ENCODE measurements around the gene ME3. TPM values are rescaled to one million over a fixed set of nuclear protein-coding genes. Genes with fewer than 3 reads are reported as not detected.

The ME3 gene
- total RNA-seq, 1 experiment from 2014 or later, result 14.2 TPM

DNA sequence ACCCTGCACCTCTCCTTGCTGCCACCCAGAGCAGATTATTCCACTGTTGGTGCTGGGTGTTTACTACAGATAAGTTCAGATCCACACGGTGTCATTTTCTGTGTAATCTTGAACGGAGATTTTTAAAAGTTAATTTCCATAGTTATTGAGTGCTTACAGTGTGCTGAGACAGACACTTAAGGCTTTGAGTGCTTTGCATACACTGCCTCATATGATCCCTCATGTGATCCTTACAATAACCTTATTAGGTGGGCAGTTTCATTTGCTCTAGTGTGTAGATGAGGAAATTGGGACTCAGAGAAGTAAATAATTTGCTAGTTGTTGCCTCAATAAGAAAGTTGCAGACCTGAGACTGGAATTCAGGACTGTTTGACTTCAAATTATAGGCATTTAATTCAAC is 32.3 kb upstream of the ME3 start:
- Mint-ChIP-seq H3K4me3 (ENCODE audit: low read depth, unreplicated experiment) (no peak overlapping the region), H3K27me3 (ENCODE audit: unreplicated experiment) (no peaks in the 10 kb centered on the region), H3K9me3 (ENCODE audit: low read depth, unreplicated experiment) (no peaks in the 10 kb centered on the region), H3K36me3 (ENCODE audit: insufficient read depth, unreplicated experiment) (no peaks in the 10 kb centered on the region), H3K4me1 (ENCODE audit: low read depth, unreplicated experiment) (peaks cover 17% of the 10 kb centered on the region), H3K27ac (ENCODE audit: unreplicated experiment) (no peak overlapping the region)
- TF ChIP-seq, protein P1, sequence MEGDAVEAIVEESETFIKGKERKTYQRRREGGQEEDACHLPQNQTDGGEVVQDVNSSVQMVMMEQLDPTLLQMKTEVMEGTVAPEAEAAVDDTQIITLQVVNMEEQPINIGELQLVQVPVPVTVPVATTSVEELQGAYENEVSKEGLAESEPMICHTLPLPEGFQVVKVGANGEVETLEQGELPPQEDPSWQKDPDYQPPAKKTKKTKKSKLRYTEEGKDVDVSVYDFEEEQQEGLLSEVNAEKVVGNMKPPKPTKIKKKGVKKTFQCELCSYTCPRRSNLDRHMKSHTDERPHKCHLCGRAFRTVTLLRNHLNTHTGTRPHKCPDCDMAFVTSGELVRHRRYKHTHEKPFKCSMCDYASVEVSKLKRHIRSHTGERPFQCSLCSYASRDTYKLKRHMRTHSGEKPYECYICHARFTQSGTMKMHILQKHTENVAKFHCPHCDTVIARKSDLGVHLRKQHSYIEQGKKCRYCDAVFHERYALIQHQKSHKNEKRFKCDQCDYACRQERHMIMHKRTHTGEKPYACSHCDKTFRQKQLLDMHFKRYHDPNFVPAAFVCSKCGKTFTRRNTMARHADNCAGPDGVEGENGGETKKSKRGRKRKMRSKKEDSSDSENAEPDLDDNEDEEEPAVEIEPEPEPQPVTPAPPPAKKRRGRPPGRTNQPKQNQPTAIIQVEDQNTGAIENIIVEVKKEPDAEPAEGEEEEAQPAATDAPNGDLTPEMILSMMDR (IDR thresholded peaks at IDR 0.05; ENCODE audit: unreplicated experiment), result no peak
- no peak for DNase-seq
- CTCF ChIA-PET, result no interaction called here
- intact Hi-C loops (cut with micrococcal nuclease; ENCODE audit: unreplicated experiment), result no loop called here
- BruUV-seq (replicated peaks), result no TSS peak

DNA sequence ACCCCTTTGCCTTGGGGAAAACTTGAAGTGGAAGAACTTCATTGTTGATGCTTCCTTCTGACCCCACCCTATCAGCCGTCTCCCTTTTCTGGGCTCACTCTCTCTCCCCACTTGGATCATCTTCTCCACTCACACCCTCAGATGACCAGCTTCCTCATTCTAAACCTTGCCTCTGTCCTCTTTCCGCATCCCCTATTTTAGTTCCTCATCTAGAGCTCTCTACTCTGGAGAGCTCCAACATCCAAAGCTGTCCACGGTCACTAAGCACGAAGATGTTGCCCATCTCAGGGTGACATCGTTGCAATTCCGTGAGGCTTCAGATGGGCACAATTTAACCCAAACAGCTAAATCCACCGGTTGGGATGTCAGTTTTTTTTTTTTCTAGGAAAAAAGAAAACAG is 31.6 kb upstream of the ME3 start:
- CTCF ChIA-PET, result no interaction called here
- Mint-ChIP-seq H3K4me3 (ENCODE audit: low read depth, unreplicated experiment) (no peak overlapping the region), H3K9me3 (ENCODE audit: low read depth, unreplicated experiment) (no peaks in the 10 kb centered on the region), H3K27ac (ENCODE audit: unreplicated experiment) (no peak overlapping the region), H3K36me3 (ENCODE audit: insufficient read depth, unreplicated experiment) (no peaks in the 10 kb centered on the region), H3K27me3 (ENCODE audit: unreplicated experiment) (no peaks in the 10 kb centered on the region), H3K4me1 (ENCODE audit: low read depth, unreplicated experiment) (peaks cover 19% of the 10 kb centered on the region)
- intact Hi-C loops (cut with micrococcal nuclease; ENCODE audit: unreplicated experiment), result no loop called here
- no peak for DNase-seq
- TF ChIP-seq, protein P1 (IDR thresholded peaks at IDR 0.05; ENCODE audit: unreplicated experiment), result no peak
- BruUV-seq (replicated peaks), result no TSS peak

DNA sequence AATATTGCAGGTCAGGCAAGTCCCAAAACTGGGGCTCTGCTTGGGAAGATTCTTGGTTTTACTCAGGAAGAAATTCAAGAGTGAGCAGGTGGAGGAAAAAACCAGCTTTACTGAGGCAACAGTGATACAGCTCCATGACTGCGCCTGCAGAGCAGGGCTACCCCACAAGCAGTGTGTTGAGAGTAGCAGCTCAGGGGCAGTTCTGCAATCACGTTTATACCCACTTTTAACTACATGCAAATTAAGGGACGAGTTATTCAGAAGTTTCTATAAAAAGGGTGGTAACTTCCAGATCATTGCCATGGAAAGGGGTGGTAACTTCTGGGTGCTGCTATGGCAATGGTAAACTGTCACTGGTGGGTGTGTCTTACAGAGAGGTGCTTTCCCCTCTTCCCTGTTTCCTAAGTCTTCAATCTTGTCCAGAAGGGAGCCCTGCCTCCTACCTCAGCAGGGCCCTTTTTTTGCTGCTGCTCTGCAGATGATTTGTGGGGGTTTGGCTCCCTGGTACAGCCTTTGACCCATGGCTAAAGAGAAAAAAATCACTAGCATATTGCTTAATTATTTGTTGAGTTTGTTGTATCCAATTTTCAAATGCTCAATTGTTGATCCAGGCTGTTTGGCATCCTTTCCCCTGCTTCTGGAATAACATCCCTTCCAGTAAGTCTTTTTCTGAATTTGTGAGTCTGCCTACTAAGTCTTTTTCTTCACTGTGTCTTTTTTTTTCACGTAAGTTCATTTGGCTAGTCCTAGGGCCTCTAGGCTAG is 30.0 kb upstream of the ME3 start:
- no TSS peak for BruUV-seq (replicated peaks)
- no peaks in the 10 kb centered on the region for H3K9me3 Mint-ChIP-seq (ENCODE audit: low read depth, unreplicated experiment)
- peaks cover 19% of the 10 kb centered on the region for H3K4me1 Mint-ChIP-seq (ENCODE audit: low read depth, unreplicated experiment)
- TF ChIP-seq, protein P1 (IDR thresholded peaks at IDR 0.05; ENCODE audit: unreplicated experiment), result no peak
- no peak for DNase-seq
- H3K27me3 Mint-ChIP-seq (ENCODE audit: unreplicated experiment), result no peaks in the 10 kb centered on the region
- H3K27ac Mint-ChIP-seq (ENCODE audit: unreplicated experiment), result no peak overlapping the region
- intact Hi-C loops (cut with micrococcal nuclease; ENCODE audit: unreplicated experiment), result no loop called here
- H3K4me3 Mint-ChIP-seq (ENCODE audit: low read depth, unreplicated experiment), result no peak overlapping the region
- H3K36me3 Mint-ChIP-seq (ENCODE audit: insufficient read depth, unreplicated experiment), result no peaks in the 10 kb centered on the region
- CTCF ChIA-PET, result no interaction called here

DNA sequence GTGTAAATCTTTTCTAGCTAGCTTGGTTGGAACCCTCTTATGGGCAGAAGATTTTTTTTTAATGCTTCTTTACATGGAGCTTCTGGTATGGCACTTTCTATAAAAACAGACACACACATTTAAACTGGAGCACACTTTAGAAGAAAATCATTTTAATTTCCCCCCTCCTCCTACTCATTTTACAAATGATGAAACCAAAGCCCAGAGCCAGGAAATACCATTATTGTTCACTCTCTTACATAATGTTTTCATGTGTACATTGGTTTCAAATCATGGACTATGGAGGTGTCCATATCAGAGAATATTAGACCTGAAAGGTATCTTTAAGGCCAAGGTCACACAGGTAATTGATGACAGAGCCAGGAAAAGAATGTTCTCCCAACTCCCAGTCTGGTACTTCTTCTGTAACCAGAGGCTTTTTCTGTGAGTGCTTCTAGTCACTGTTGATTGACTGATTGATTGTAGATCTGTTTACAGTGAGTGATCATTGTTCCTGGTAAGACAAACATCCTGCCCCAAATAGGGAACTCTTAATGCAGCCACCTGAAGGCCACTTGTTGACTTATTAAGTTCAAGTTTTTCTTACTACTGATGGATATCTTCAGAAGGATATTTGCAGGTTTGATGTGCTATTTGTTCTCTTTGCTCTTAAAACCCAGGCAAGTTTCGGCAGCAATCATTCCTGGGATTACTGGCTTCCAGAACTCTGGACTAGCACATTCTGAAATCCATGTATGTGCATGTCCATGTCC is 26.8 kb upstream of the ME3 start:
- peaks cover 28% of the 10 kb centered on the region for H3K4me1 Mint-ChIP-seq (ENCODE audit: low read depth, unreplicated experiment)
- CTCF ChIA-PET, result no interaction called here
- H3K27ac Mint-ChIP-seq (ENCODE audit: unreplicated experiment), result no peak overlapping the region
- H3K4me3 Mint-ChIP-seq (ENCODE audit: low read depth, unreplicated experiment), result no peak overlapping the region
- no TSS peak for BruUV-seq (replicated peaks)
- TF ChIP-seq, protein P1 (IDR thresholded peaks at IDR 0.05; ENCODE audit: unreplicated experiment), result no peak
- no peaks in the 10 kb centered on the region for H3K27me3 Mint-ChIP-seq (ENCODE audit: unreplicated experiment)
- DNase-seq, result no peak
- intact Hi-C loops (cut with micrococcal nuclease; ENCODE audit: unreplicated experiment), result loop anchor here (5.0 kb wide), 1 partner anchor 38 kb away; no protein-coding TSS in a partner anchor
- no peaks in the 10 kb centered on the region for H3K36me3 Mint-ChIP-seq (ENCODE audit: insufficient read depth, unreplicated experiment)
- H3K9me3 Mint-ChIP-seq (ENCODE audit: low read depth, unreplicated experiment), result no peaks in the 10 kb centered on the region
